GM18867 (cell line): ENCODE results near the gene RLN1.
A peak's percentile ranks its signal among the peaks of the same experiment; 100 is the strongest.
"Not testable (repeated sequence)": the region's sequence is repeated elsewhere in the genome, so short reads cannot be mapped to it uniquely, and the experiment has no call there.

Experiments used
- ATAC-seq: cut with Tn5 transposase; IDR thresholded peaks from one replicate; pipeline ENCODE4 v1.9.1; 2021; ENCODE audit warnings: mild to moderate bottlenecking, moderate library complexity; ENCODE audit not compliant: unreplicated experiment

Gene RLN1

GRCh38 chr9:5338992-5339981 is at the start of gene RLN1:
RLN1 (minus strand) TSS chr9:5339876; CDS start chr9:5339746, 130 bp downstream.
- ATAC-seq, result peak; percentile 100

- peak; percentile 84 for ATAC-seq
Measured at GRCh38 chr9:5389109-5389732, 49.5 kb upstream of the RLN1 start.

- no peak for ATAC-seq
Measured at GRCh38 chr9:5388026-5388819, 48.5 kb upstream of the RLN1 start.

- no peak for ATAC-seq
Measured at GRCh38 chr9:5384436-5384835, 44.8 kb upstream of the RLN1 start.

GRCh38 chr9:5382479-5382878 is 42.8 kb upstream of the RLN1 start:
- ATAC-seq, result peak; percentile 51

- no peak for ATAC-seq
Measured at GRCh38 chr9:5375790-5376477, 36.3 kb upstream of the RLN1 start.

- ATAC-seq, result no peak
Measured at GRCh38 chr9:5375091-5375490, 35.4 kb upstream of the RLN1 start.

GRCh38 chr9:5364294-5365024 is 24.8 kb upstream of the RLN1 start:
- ATAC-seq, result peak; percentile 83

- no peak for ATAC-seq
Measured at GRCh38 chr9:5361326-5362010, 21.8 kb upstream of the RLN1 start.

- no peak for ATAC-seq
Measured at GRCh38 chr9:5360341-5360740, 20.7 kb upstream of the RLN1 start.

- ATAC-seq, result no peak
Measured at GRCh38 chr9:5357431-5358105, 17.9 kb upstream of the RLN1 start.

GRCh38 chr9:5355817-5356216 is 16.1 kb upstream of the RLN1 start:
- ATAC-seq, result no peak

- ATAC-seq, result no peak
Measured at GRCh38 chr9:5355226-5355625, 15.6 kb upstream of the RLN1 start.

- ATAC-seq, result no peak
Measured at GRCh38 chr9:5354184-5354583, 14.5 kb upstream of the RLN1 start.

- ATAC-seq, result no peak
Measured at GRCh38 chr9:5352637-5353248, 13.1 kb upstream of the RLN1 start.

GRCh38 chr9:5336688-5337087 is 3.0 kb downstream of the RLN1 start:
- no peak for ATAC-seq

- ATAC-seq, result not testable (repeated sequence)
Measured at GRCh38 chr9:5331276-5331675, 8.4 kb downstream of the RLN1 start.

GRCh38 chr9:5326893-5327548 is 12.7 kb downstream of the RLN1 start:
- no peak for ATAC-seq
